Neural progenitor cell (in vitro differentiated cells): Measurements from ENCODE around the gene NPB. TPM values are rescaled to one million over a fixed set of nuclear protein-coding genes. Genes with fewer than 3 reads are reported as not detected.

Source experiments
- DNase-seq: peaks from one replicate; pipeline ENCODE4 v3.0.0-alpha.2; 2016; ENCODE audit warnings: low spot score
- H2AFZ ChIP-seq: fragments of 200-600 bp; sonication (generic); replicated peaks from 2 replicates; pipeline ENCODE4 v1.6.1; 2016; ENCODE audit warnings: antibody characterized with exemption
- H3F3A ChIP-seq: fragments of 200-600 bp; sonication (generic); 2 replicates; pipeline ENCODE4 v1.6.1; 2016; ENCODE audit warnings: antibody characterized with exemption, low read depth
- H3K27ac ChIP-seq: fragments of 200-600 bp; sonication (generic); 2 replicates; pipeline ENCODE4 v1.5.1; 2016; ENCODE audit warnings: mild to moderate bottlenecking
- H3K27me3 ChIP-seq: fragments of 200-600 bp; sonication (generic); 2 replicates; pipeline ENCODE4 v1.6.1; 2016; ENCODE audit warnings: mild to moderate bottlenecking, moderate library complexity
- H3K36me3 ChIP-seq: fragments of 200-600 bp; sonication (generic); 2 replicates; pipeline ENCODE4 v1.5.1; 2016
- H3K4me1 ChIP-seq: fragments of 200-600 bp; sonication (generic); 2 replicates; pipeline ENCODE4 v1.6.1; 2016; ENCODE audit warnings: mixed run types
- H3K4me2 ChIP-seq: fragments of 200-600 bp; sonication (generic); 2 replicates; pipeline ENCODE4 v1.6.1; 2016
- H3K4me3 ChIP-seq: fragments of 200-600 bp; sonication (generic); 2 replicates; pipeline ENCODE4 v1.5.1; 2016
- H3K79me2 ChIP-seq: fragments of 200-600 bp; sonication (generic); 2 replicates; pipeline ENCODE4 v1.6.1; 2016; ENCODE audit warnings: low read depth
- H3K9ac ChIP-seq: fragments of 200-600 bp; sonication (generic); 2 replicates; pipeline ENCODE4 v1.6.1; 2016
- H3K9me3 ChIP-seq: fragments of 200-600 bp; sonication (generic); 2 replicates; pipeline ENCODE4 v1.5.1; 2016; ENCODE audit warnings: low read depth
- H4K20me1 ChIP-seq: fragments of 200-600 bp; sonication (generic); 2 replicates; pipeline ENCODE4 v1.6.1; 2016; ENCODE audit warnings: low read depth
- H3K27ac Mint-ChIP-seq: 3 replicates; pipeline ENCODE4 v1.8.0; 2021; ENCODE audit warnings: mixed read lengths
- H3K27me3 Mint-ChIP-seq: 2 replicates; pipeline ENCODE4 v1.8.0; 2022; ENCODE audit warnings: low read depth, mild to moderate bottlenecking, inconsistent platforms, moderate library complexity, mixed read lengths; ENCODE audit not compliant: insufficient read depth
- H3K36me3 Mint-ChIP-seq: 3 replicates; pipeline ENCODE4 v1.8.0; 2021; ENCODE audit warnings: mixed read lengths
- H3K4me1 Mint-ChIP-seq: 3 replicates; pipeline ENCODE4 v1.8.0; 2021; ENCODE audit warnings: mixed read lengths
- H3K4me3 Mint-ChIP-seq: 3 replicates; pipeline ENCODE4 v1.8.0; 2021; ENCODE audit warnings: mild to moderate bottlenecking, moderate library complexity, mixed read lengths
- H3K9me3 Mint-ChIP-seq: 3 replicates; pipeline ENCODE4 v1.8.0; 2020; ENCODE audit warnings: mixed read lengths
- EZH2 ChIP-seq: fragments of 200-600 bp; sonication (generic); IDR thresholded peaks from 2 replicates; pipeline ENCODE4 v1.6.1; 2017; ENCODE audit warnings: antibody characterized with exemption, mild to moderate bottlenecking, moderate library complexity
- EZH2phosphoT487 ChIP-seq: fragments of 200-600 bp; sonication (generic); IDR thresholded peaks from 2 replicates; pipeline ENCODE4 v1.6.1; 2017; ENCODE audit warnings: antibody characterized with exemption
- total RNA-seq: library from RNA; depleted of rRNA; stranded (reverse); fragments of >200 nt; gene quantifications from 2 replicates; pipeline ENCODE4 v1.2.3, GENCODE V29; 2015; ENCODE audit warnings: low replicate concordance
- TF ChIP-seq, protein P1 (sequence below): fragments of 200-600 bp; sonication (generic); IDR thresholded peaks from 2 replicates; pipeline ENCODE4 v1.5.1; 2017; ENCODE audit warnings: antibody characterized with exemption, mild to moderate bottlenecking

NPB gene
- total RNA-seq, 1 donor from 2014 or later: not detected

GRCh38 chr17:81905993-81906392 is 4.0 kb downstream of the NPB start:
- H3K4me1 Mint-ChIP-seq: peaks cover 12% of the 10 kb centered on the region
- Histone ChIP-seq H4K20me1 (peaks cover 26% of the 10 kb centered on the region), H3F3A (peaks cover 19% of the 10 kb centered on the region), H3K27me3 (peaks cover 44% of the 10 kb centered on the region), H3K4me1 (peaks cover 11% of the 10 kb centered on the region), H3K36me3 (no peaks in the 10 kb centered on the region), H3K4me3 (no peak overlapping the region), H3K4me2 (no peak overlapping the region), H3K9ac (no peak overlapping the region), H3K27ac (no peak overlapping the region), H3K9me3 (no peaks in the 10 kb centered on the region), H3K79me2 (no peaks in the 10 kb centered on the region), H2AFZ (no peak overlapping the region)
- H3K36me3 Mint-ChIP-seq: peaks cover 3% of the 10 kb centered on the region
- TF ChIP-seq, protein P1, sequence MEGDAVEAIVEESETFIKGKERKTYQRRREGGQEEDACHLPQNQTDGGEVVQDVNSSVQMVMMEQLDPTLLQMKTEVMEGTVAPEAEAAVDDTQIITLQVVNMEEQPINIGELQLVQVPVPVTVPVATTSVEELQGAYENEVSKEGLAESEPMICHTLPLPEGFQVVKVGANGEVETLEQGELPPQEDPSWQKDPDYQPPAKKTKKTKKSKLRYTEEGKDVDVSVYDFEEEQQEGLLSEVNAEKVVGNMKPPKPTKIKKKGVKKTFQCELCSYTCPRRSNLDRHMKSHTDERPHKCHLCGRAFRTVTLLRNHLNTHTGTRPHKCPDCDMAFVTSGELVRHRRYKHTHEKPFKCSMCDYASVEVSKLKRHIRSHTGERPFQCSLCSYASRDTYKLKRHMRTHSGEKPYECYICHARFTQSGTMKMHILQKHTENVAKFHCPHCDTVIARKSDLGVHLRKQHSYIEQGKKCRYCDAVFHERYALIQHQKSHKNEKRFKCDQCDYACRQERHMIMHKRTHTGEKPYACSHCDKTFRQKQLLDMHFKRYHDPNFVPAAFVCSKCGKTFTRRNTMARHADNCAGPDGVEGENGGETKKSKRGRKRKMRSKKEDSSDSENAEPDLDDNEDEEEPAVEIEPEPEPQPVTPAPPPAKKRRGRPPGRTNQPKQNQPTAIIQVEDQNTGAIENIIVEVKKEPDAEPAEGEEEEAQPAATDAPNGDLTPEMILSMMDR: no peak
- TF ChIP-seq EZH2phosphoT487: no peak
- no peak for TF ChIP-seq EZH2
- no peak overlapping the region for H3K27ac Mint-ChIP-seq
- no peak overlapping the region for H3K4me3 Mint-ChIP-seq
- peaks cover 12% of the 10 kb centered on the region for H3K27me3 Mint-ChIP-seq
- no peak for DNase-seq
- H3K9me3 Mint-ChIP-seq: no peaks in the 10 kb centered on the region

DNA sequence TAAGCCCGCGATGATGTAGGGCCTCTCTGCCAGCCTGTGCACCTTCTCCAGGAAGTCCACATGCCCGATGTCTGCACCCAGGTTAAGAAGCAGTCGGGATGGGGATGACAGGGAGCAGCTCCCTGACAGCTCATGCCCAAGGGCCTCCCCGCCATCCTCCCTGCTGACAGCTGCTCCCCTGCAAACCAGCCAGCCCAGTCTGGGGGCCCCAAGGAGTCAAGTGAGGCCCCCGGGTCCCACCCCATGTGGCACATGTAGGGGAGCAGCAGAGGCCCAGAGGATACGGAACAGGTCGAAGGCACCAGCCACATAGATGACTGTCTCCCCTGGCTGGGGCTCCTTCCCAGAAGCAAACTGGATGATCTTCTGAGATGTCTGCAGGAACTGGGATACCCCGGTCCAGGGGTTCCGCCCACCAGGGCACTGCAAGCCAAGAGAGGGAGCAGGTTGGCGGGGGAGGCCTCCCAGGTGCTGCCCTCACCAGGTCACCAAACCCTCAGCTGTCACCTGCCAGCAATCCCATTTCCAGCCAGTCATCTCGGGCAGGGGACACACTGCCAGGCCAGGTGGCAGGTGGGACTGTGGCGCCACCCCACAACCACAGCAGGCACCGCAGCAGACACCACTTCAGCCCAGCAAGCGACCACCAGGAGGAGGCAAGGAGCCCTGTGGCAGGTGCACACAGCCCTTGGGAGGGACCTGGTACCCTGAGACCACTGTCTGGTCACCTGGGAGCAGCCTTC is 4.6 kb downstream of the NPB start:
- DNase-seq: no peak
- Mint-ChIP-seq H3K4me1 (peaks cover 9% of the 10 kb centered on the region), H3K27ac (no peak overlapping the region), H3K27me3 (peaks cover 5% of the 10 kb centered on the region), H3K36me3 (no peaks in the 10 kb centered on the region), H3K4me3 (no peak overlapping the region), H3K9me3 (no peaks in the 10 kb centered on the region)
- H4K20me1 ChIP-seq: peaks cover 23% of the 10 kb centered on the region
- peaks cover 37% of the 10 kb centered on the region for H3K27me3 ChIP-seq
- H3K9ac ChIP-seq: no peak overlapping the region
- TF ChIP-seq EZH2phosphoT487: no peak
- TF ChIP-seq, protein P1: peak; percentile 26
- TF ChIP-seq EZH2: no peak
- peaks cover 18% of the 10 kb centered on the region for H3F3A ChIP-seq
- no peak overlapping the region for H2AFZ ChIP-seq
- no peaks in the 10 kb centered on the region for H3K9me3 ChIP-seq
- H3K27ac ChIP-seq: no peak overlapping the region
- H3K4me2 ChIP-seq: no peak overlapping the region
- no peaks in the 10 kb centered on the region for H3K36me3 ChIP-seq
- peaks cover 9% of the 10 kb centered on the region for H3K4me1 ChIP-seq
- H3K79me2 ChIP-seq: no peaks in the 10 kb centered on the region
- H3K4me3 ChIP-seq: no peak overlapping the region

DNA sequence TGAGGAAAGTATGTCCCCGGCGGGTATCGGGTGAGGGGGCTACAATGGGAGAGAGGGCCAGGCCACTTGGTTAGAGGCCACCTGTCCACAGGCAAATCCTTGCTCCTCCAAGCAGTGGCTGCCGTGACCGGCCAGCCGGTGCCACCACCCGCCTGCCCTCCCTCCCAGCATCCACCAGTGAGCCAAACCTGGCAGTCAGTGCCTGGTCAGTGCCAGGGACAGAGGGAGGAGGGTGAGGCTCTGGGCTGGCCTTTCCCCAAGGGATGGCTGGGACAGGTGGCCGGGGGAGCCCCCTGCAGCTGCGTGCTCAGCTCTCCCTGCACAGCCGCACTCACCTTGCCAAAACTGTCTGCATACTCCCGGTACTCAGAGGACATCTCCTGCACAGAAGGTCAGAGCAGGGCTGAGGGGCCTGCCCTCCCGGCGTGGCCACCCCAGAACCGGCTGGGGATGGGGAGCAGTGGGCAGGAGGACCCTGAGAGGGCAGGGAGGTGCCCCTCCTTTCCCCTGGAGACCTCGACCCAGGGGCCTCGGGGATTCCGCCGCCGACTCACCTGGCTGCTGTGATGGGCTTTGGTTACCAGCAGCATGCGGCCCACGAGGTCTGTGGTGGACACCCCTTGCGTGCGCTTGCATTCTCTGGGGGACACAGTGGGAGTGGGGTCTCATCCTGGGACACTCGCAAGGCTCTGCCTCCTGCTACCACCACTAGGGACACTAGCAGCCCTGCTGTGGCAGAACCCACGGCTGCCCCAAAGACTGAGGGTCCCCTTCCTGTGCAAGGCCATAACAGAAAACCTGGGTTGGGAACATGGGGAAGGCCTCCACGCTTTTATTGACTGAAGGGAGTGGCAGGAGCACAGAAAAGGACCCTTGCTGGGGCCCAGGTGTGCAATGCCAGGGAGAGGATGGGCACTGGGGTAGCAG is 5.4 kb downstream of the NPB start:
- no peak overlapping the region for H3K27ac ChIP-seq
- H3K4me3 ChIP-seq: no peak overlapping the region
- H3K4me2 ChIP-seq: no peak overlapping the region
- Mint-ChIP-seq H3K27ac (no peak overlapping the region), H3K27me3 (peaks cover 5% of the 10 kb centered on the region), H3K4me3 (no peak overlapping the region), H3K36me3 (no peaks in the 10 kb centered on the region), H3K9me3 (no peaks in the 10 kb centered on the region), H3K4me1 (peaks cover 9% of the 10 kb centered on the region)
- peaks cover 28% of the 10 kb centered on the region for H4K20me1 ChIP-seq
- H2AFZ ChIP-seq: no peak overlapping the region
- no peaks in the 10 kb centered on the region for H3K79me2 ChIP-seq
- H3K4me1 ChIP-seq: peaks cover 6% of the 10 kb centered on the region
- no peaks in the 10 kb centered on the region for H3K36me3 ChIP-seq
- peaks cover 26% of the 10 kb centered on the region for H3F3A ChIP-seq
- TF ChIP-seq EZH2 (no peak), EZH2phosphoT487 (no peak)
- TF ChIP-seq, protein P1: peak; percentile 4
- no peak for DNase-seq
- peaks cover 29% of the 10 kb centered on the region for H3K27me3 ChIP-seq
- no peak overlapping the region for H3K9ac ChIP-seq
- H3K9me3 ChIP-seq: no peaks in the 10 kb centered on the region
